HCT116 (cell line): ENCODE data around the gene BIVM. TPM values are rescaled to one million over a fixed set of nuclear protein-coding genes. Genes with fewer than 3 reads are reported as not detected.

ENCODE experiments used
- ATAC-seq: fragments of 200-7000 bp; cut with Tn5 transposase; 2 replicates; pipeline ENCODE4 v1.9.1; 2020; ENCODE audit warnings: mild to moderate bottlenecking, moderate library complexity
- BruUV-seq: library from RNA; stranded (reverse); fragments of 400-500 nt; replicated peaks from 2 replicates; lab custom pipeline; 2021; lab: Mats Ljungman, UMichigan
- CTCF ChIA-PET: fragments of 300-600 bp; sonication (Branson Sonifier 250); formaldehyde crosslinking; loops from one replicate; lab custom pipeline; 2021; ENCODE audit warnings: antibody characterized with exemption; lab: Charles Lee
- POLR2A ChIA-PET: fragments of 300-600, 350-600 bp; sonication (Branson Sonifier 250); formaldehyde crosslinking; loops from one replicate; lab custom pipeline; 2021; ENCODE audit warnings: antibody characterized with exemption; lab: Charles Lee
- RAD21 ChIA-PET, 2 experiments: fragments of 300-600 bp; sonication (Branson Sonifier 250); formaldehyde crosslinking; loops; one replicate each; lab custom pipeline; 2023; ENCODE audit warnings: low total read pairs in 2 of 2; ENCODE audit not compliant: uncharacterized antibody in 2 of 2, unreplicated experiment in 2 of 2, low non-redundant PET in 1 of 2; lab: Charles Lee
- DNase-seq: peaks from one replicate; pipeline ENCODE4 v3.0.0-alpha.2; 2010; ENCODE audit warnings: low read depth, low spot score
- H2AFZ ChIP-seq: fragments of 200-600 bp; shearing (Covaris generic), sonication (generic); 2 replicates; pipeline ENCODE4 v1.6.1; 2017; ENCODE audit warnings: low read depth, mixed run types, mixed read lengths, antibody characterized with exemption, low read length; ENCODE audit not compliant: poor library complexity, severe bottlenecking
- H3K27ac ChIP-seq: 2 replicates; pipeline ENCODE4 v1.5.1; 2012; ENCODE audit warnings: low read depth, low read length
- H3K27me3 ChIP-seq: fragments of 200-600 bp; sonication (generic); 2 replicates; pipeline ENCODE4 v1.6.1; 2016; ENCODE audit warnings: mixed run types, low read length, mixed read lengths; ENCODE audit not compliant: insufficient read depth
- H3K36me3 ChIP-seq, 2 experiments: fragments of 200-500 bp in 1 of 2; fragments of 200-600 bp in 1 of 2; sonication (Bioruptor generic) in 1 of 2; sonication (generic) in 1 of 2; 2 replicates each; pipeline versions ENCODE4 v1.5.1 to v1.6.1; 2014 to 2016; ENCODE audit warnings: low read length in 2 of 2, inconsistent platforms in 1 of 2, mixed read lengths in 1 of 2, mixed run types in 1 of 2; ENCODE audit not compliant: insufficient read depth in 2 of 2, control insufficient read depth in 1 of 2
- H3K4me1 ChIP-seq, 2 experiments: fragments of 200-600 bp in 1 of 2; sonication (generic) in 1 of 2; 2 replicates each; pipeline versions ENCODE4 v1.5.1 to v1.6.1; 2012 to 2017; ENCODE audit warnings: low read length in 2 of 2, inconsistent platforms in 1 of 2, mild to moderate bottlenecking in 1 of 2, mixed read lengths in 1 of 2, mixed run types in 1 of 2, moderate library complexity in 1 of 2; ENCODE audit not compliant: insufficient read depth in 2 of 2, control insufficient read depth in 1 of 2
- H3K4me2 ChIP-seq: fragments of 200-600 bp; sonication (generic); 2 replicates; pipeline ENCODE4 v1.6.1; 2017; ENCODE audit warnings: mixed run types, low read length, mixed read lengths
- H3K4me3 ChIP-seq, 2 experiments: fragments of 200-600 bp in 1 of 2; sonication (generic) in 1 of 2; replicated peaks in 1 of 2; 2 replicates each; pipeline ENCODE4 v1.5.1; 2011 to 2016; ENCODE audit warnings: low read length in 2 of 2, control low read depth in 1 of 2, low read depth in 1 of 2, mild to moderate bottlenecking in 1 of 2, mixed read lengths in 1 of 2, mixed run types in 1 of 2
- H3K79me2 ChIP-seq: fragments of 200-600 bp; sonication (generic); 2 replicates; pipeline ENCODE4 v1.6.1; 2017; ENCODE audit warnings: mild to moderate bottlenecking, mixed run types, low read length, moderate library complexity, mixed read lengths; ENCODE audit not compliant: insufficient read depth
- H3K9ac ChIP-seq: fragments of 200-600 bp; sonication (generic); 2 replicates; pipeline ENCODE4 v1.6.1; 2016; ENCODE audit warnings: low read length, mixed read lengths
- H3K9me2 ChIP-seq: fragments of 200-600 bp; sonication (generic), shearing (Covaris generic); 2 replicates; pipeline ENCODE4 v1.6.1; 2017; ENCODE audit warnings: mixed run types, mild to moderate bottlenecking, moderate library complexity; ENCODE audit not compliant: insufficient read depth
- H3K9me3 ChIP-seq, 2 experiments: fragments of 200-500 bp in 1 of 2; fragments of 200-600 bp in 1 of 2; sonication (Bioruptor generic) in 1 of 2; sonication (generic) in 1 of 2; 2 replicates each; pipeline ENCODE4 v1.6.1; 2014 to 2017; ENCODE audit warnings: low read length in 2 of 2, mixed read lengths in 2 of 2, inconsistent platforms in 1 of 2, low read depth in 1 of 2, mild to moderate bottlenecking in 1 of 2, mixed run types in 1 of 2, moderate library complexity in 1 of 2; ENCODE audit not compliant: control insufficient read depth in 1 of 2, insufficient read depth in 1 of 2
- H4K20me1 ChIP-seq: fragments of 200-600 bp; sonication (generic), shearing (Covaris generic); 2 replicates; pipeline ENCODE4 v1.6.1; 2017; ENCODE audit warnings: mixed run types, mild to moderate bottlenecking, moderate library complexity; ENCODE audit not compliant: insufficient read depth
- ATF3 ChIP-seq: IDR thresholded peaks from 2 replicates; pipeline ENCODE4 v1.6.1; 2012
- CBX3 ChIP-seq: IDR thresholded peaks from 2 replicates; pipeline ENCODE4 v1.6.1; 2012; ENCODE audit warnings: low read depth
- CTCF ChIP-seq, 3 experiments: fragments of 200-600 bp in 1 of 3; sonication (generic) in 1 of 3; IDR thresholded peaks in 2 of 3; conservative IDR thresholded peaks in 1 of 3; 2 replicates each; pipeline ENCODE4 v1.5.1; 2012 to 2017; ENCODE audit warnings: low read depth in 2 of 3, low read length in 2 of 3, antibody characterized with exemption in 1 of 3, borderline replicate concordance in 1 of 3, control low read depth in 1 of 3, mild to moderate bottlenecking in 1 of 3, mixed read lengths in 1 of 3, mixed run types in 1 of 3, moderate library complexity in 1 of 3; ENCODE audit not compliant: insufficient read depth in 1 of 3
- EGR1 ChIP-seq: IDR thresholded peaks from 2 replicates; pipeline ENCODE4 v1.6.1; 2012; ENCODE audit warnings: low read depth
- ELF1 ChIP-seq: IDR thresholded peaks from 2 replicates; pipeline ENCODE4 v1.6.1; 2012; ENCODE audit warnings: low read depth, borderline replicate concordance
- EZH2 ChIP-seq: fragments of 200-600 bp; sonication (generic); IDR thresholded peaks from 2 replicates; pipeline ENCODE4 v1.6.1; 2017; ENCODE audit warnings: antibody characterized with exemption, mixed run types
- MAX ChIP-seq: IDR thresholded peaks from 2 replicates; pipeline ENCODE4 v1.6.1; 2012
- POLR2A ChIP-seq: IDR thresholded peaks from 2 replicates; pipeline ENCODE4 v1.7.0; 2011; ENCODE audit warnings: borderline replicate concordance; ENCODE audit not compliant: insufficient read depth, insufficient read length; ENCODE audit errors: extremely low read depth
- POLR2AphosphoS5 ChIP-seq: IDR thresholded peaks from 2 replicates; pipeline ENCODE4 v1.6.1; 2011; ENCODE audit warnings: mild to moderate bottlenecking, low read depth, low read length, moderate library complexity
- REST ChIP-seq: IDR thresholded peaks from 2 replicates; pipeline ENCODE4 v1.6.1; 2012; ENCODE audit warnings: low read depth
- SIN3A ChIP-seq: IDR thresholded peaks from 2 replicates; pipeline ENCODE4 v1.6.1; 2012; ENCODE audit warnings: low read depth
- SP1 ChIP-seq: IDR thresholded peaks from 2 replicates; pipeline ENCODE4 v1.6.1; 2012; ENCODE audit warnings: low read depth
- TCF7L2 ChIP-seq: IDR thresholded peaks from 2 replicates; pipeline ENCODE4 v1.7.0; 2011; ENCODE audit warnings: borderline replicate concordance, inconsistent platforms; ENCODE audit not compliant: insufficient read depth, insufficient read length; ENCODE audit errors: extremely low read depth
- ZNF274 ChIP-seq: fragments of 200-500 bp; sonication (Bioruptor generic); IDR thresholded peaks from 2 replicates; pipeline ENCODE4 v1.6.1; 2014; ENCODE audit warnings: mild to moderate bottlenecking, low read depth, low read length, inconsistent platforms
- intact Hi-C: fragments of 100-400 bp; cut with micrococcal nuclease; formaldehyde crosslinking; loops from 2 replicates; pipeline ENCODE4 v1.10.0; 2022
- total RNA-seq: library from RNA; stranded (reverse); gene quantifications from one replicate; pipeline ENCODE4 v1.2.1, GENCODE V29; 2021; ENCODE audit not compliant: unreplicated experiment

Gene BIVM
- total RNA-seq, 1 experiment from 2014 or later, result 11.3 TPM

- Histone ChIP-seq H3K4me3 (no peak overlapping the region), H3K9ac (no peak overlapping the region), H3K36me3 (peaks cover 0 to 9% of the 10 kb centered on the region in 2 experiments; a peak in 2 of 4 replicates), H3K27me3 (no peaks in the 10 kb centered on the region), H3K9me3 (no peaks in the 10 kb centered on the region), H3K4me1 (peaks cover 0 to 4% of the 10 kb centered on the region in 2 experiments; a peak in 2 of 4 replicates), H2AFZ (no peak overlapping the region), H3K9me2 (no peaks in the 10 kb centered on the region), H3K27ac (no peak overlapping the region), H3K4me2 (no peak overlapping the region), H4K20me1 (no peaks in the 10 kb centered on the region), H3K79me2 (peaks cover 18% of the 10 kb centered on the region; the same call in 1 of the 2 replicates)
- intact Hi-C loops, result no loop called here
- ChIA-PET CTCF (no interaction called here), POLR2A (no interaction called here), RAD21 (no interaction called here)
- TF ChIP-seq ELF1 (no peak), ATF3 (no peak), CTCF (IDR thresholded peaks at IDR 0.05 in 2 of 3, conservative IDR thresholded peaks at IDR 0.05 in 1 of 3; ENCODE audit: borderline replicate concordance in 1 of 3, insufficient read depth in 1 of 3, low read depth in 2 of 3, low read length in 2 of 3) (no peak), REST (no peak), POLR2AphosphoS5 (no peak), SIN3A (no peak), EGR1 (no peak), TCF7L2 (no peak), POLR2A (no peak), CBX3 (no peak), ZNF274 (no peak), SP1 (no peak), EZH2 (no peak), MAX (no peak)
- DNase-seq (no peak), ATAC-seq (no peak)
- no TSS peak for BruUV-seq
Measured at GRCh38 chr13:102852556-102852955, 53.6 kb downstream of the BIVM start.
